AG20443 (cell line): ENCODE measurements around the gene PLPPR1.

Experiments
- DNase-seq: peaks from one replicate; pipeline ENCODE4 v3.0.0; 2012; ENCODE audit warnings: low spot score, mixed read lengths

PLPPR1 gene

DNA sequence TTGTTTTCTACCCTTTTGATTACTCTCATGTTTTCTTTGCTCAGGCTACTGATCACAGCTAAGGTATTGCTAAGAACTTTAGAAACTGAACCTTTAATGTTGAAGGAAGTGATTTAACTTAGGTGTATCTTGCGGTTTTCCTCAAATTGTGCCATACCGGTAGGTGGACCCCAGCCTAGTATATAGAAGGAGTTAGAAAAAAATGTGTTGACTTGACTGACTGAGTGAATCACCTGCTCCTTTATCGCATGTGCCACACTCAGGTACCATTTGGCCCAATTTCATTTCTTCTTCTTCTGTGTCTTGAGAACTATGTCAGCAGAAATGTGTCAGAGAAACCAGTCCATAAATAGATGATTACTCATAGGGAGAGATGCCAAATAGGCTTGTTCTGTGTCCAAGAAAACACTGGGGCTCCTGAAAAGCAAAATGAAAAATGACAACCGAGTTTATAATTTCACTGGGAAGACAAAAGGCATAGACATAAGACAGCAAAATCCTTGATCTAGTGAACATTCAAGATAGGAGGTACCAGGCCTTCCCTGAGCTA lies 19.4 kb downstream of the PLPPR1 start:
- no peak for DNase-seq

GRCh38 chr9:101050650-101051049 lies 22.1 kb downstream of the PLPPR1 start:
- DNase-seq, result no peak

DNA sequence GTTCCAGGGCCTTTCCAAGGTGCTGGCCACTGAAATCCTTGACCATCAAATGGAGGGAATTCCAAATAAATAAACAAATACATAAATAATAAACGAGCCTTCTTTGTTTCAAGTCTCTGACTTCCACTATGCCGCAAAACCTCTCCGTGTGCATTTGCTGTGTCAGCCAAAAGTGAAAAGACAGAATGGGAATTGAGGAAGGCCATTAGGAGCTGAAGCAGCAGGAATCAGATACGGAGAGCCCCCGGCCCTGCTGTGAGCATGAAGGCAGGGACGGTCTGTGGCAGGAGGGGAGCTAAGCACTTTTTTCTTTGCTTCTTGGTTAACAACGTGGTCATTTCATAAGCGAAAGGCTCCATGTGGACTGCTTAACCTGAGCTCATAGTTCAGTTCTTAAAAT lies 26.1 kb downstream of the PLPPR1 start:
- DNase-seq, result no peak

GRCh38 chr9:101055516-101055915 lies 27.0 kb downstream of the PLPPR1 start:
- DNase-seq, result no peak

DNA sequence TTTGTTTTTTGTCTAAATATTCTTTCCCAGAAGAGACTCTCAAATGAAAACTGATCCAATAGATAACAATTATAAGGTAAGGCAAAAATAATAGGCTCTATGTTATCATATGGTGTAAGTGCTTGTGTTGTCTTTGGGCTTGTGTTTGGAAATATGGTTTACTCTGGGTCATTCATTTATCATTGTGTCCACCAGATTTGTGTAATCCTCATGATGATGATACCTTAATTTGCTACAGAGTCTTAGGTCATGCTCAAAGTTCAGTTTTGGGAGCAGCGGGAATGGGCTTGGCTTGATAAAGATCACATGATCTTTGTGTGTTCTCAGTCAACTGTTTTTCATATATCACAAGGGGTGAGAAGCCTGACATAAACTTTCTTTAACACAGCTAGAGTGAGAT lies 34.2 kb downstream of the PLPPR1 start:
- DNase-seq, result no peak

- DNase-seq, result no peak
Measured at GRCh38 chr9:101063192-101063591, 34.7 kb downstream of the PLPPR1 start.

- no peak for DNase-seq
Measured at GRCh38 chr9:101064206-101064605, 35.7 kb downstream of the PLPPR1 start.

GRCh38 chr9:101065930-101066329 lies 37.4 kb downstream of the PLPPR1 start:
- no peak for DNase-seq

GRCh38 chr9:101068696-101069095 lies 40.2 kb downstream of the PLPPR1 start:
- no peak for DNase-seq

- DNase-seq, result no peak
Measured at GRCh38 chr9:101072259-101072658, 43.7 kb downstream of the PLPPR1 start.

DNA sequence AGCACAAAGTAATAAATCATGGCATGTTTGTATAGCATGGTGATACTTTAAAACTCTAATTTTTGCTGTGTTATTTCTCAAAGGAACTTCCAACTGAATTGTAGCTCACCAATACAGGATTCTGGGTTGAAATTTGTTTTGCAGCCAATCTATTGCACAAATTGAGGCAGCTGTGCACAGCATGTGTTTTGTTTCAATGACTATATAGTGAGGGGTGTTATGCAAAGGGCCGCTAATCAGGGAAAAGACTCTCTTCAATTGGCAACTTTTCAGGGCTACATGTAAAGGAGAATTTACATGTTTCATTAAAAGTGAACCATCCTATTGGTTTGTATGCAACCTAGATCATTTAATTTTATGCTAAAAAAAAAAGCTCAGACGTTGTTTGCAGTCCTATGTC lies 44.6 kb downstream of the PLPPR1 start:
- no peak for DNase-seq

DNA sequence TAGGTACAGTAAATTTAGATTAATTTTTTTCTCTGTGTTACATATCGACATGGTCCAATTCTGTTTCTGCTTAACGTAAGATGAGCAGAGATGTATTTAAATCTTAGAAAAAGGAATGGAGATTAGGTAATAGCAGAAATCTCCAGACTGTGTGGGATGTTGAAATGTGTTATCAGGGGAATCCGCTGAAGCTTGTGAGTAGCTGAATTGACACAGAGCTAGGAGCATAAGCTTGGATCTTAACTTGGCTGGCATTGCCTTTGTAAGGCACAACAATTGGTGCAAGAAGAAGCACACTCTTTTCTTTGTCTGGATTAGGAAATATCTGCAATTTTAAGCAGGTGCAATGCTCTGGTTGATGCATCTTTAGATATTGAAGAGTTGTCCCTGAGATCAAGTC lies 53.1 kb downstream of the PLPPR1 start:
- no peak for DNase-seq

DNA sequence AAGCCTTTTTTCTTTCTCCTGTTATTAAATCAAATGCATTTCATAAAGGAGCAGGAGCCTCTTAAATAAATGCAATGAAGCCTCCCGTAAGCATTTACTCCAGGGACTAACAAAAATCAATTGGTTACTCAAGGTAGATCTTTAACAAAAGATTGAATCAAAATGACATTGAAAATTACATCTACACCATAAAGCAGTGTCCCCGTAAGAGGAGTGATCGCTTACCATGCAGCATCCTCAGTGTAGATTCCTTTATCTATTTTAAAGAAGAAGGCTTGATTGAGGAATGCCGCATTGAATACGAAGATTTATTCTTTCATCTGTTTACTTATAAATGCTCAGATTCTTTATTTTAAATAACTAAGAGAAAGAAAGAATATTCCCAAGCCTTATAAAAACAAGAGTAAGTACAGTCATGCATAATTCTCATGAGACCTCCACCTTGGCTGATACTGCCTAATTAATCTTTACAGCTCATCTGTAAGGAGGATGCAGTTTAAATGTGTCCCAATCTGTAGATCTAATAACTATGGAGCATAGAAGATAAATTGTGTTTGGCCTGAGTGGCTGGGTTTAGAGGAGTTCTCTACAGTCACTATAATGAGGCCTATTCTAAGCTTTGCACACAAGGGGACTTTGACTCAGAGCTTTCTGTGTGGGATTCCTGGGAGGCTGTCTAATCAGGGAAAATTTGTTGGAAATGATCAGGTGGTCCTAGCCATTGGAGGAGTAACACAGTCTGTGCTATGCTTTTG lies 55.1 kb downstream of the PLPPR1 start:
- no peak for DNase-seq

DNA sequence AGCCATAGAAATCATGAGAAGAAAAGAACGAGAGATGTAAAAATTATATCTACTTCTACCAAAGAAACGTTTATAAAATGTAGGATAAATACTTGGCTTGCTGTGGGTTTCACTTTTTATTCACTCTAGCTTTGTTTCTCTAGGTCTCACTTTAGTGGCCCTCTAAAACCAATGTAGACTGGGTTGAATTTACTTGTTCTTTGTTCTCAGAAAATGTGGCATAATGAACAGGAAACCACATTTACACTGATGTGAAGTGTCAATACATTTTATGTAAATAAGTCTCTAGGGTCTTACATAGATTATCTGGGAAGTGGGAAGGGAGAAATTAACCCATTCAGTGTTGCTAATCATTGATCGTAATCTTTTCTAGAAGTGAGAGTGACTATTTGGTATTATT lies 58.9 kb downstream of the PLPPR1 start:
- no peak for DNase-seq

GRCh38 chr9:101092922-101093321 lies 64.4 kb downstream of the PLPPR1 start:
- DNase-seq, result no peak

GRCh38 chr9:101093620-101094019 lies 65.1 kb downstream of the PLPPR1 start:
- no peak for DNase-seq

GRCh38 chr9:101094686-101095085 lies 66.2 kb downstream of the PLPPR1 start:
- DNase-seq, result no peak

- no peak for DNase-seq
Measured at GRCh38 chr9:101097210-101097609, 68.7 kb downstream of the PLPPR1 start.

DNA sequence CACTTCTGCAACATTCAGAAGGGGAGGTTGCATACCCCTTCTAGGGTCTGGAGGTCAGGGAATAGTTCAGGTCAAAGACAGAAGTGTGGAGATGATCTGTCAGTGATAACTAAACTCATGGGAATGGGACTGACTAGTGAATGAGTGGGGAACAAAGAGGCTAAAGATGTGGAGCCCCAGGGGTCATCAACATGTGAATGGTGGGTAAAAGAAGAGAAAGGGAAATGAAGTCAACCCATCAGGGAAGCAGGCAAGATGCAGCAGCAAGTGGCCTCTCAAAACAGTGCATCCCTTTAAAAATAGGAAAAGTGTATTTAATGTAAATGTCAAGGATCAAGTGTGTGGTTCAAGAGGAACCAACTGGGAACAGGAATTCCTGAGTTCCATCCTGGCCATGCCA lies 69.9 kb downstream of the PLPPR1 start:
- no peak for DNase-seq

DNA sequence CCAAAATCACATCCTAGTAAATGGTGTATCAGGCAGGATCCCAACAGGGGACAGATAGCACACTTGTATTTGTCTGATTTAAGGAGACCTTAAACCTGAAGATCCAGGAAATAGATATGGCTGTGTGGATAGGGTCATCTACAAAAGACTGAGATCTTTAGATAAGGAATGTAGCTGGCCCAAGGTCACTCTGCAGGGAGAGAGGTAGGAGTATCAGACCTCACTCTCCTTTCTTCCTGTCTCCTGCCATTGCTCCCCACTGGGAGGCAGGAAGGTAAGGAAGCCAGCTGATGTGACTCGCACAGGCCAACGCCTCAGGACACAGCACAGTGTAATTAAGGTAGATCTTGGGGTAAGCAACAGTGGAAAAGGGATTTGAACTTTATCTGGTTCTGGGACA lies 85.8 kb downstream of the PLPPR1 start:
- no peak for DNase-seq

GRCh38 chr9:101115102-101115501 lies 86.6 kb downstream of the PLPPR1 start:
- no peak for DNase-seq

DNA sequence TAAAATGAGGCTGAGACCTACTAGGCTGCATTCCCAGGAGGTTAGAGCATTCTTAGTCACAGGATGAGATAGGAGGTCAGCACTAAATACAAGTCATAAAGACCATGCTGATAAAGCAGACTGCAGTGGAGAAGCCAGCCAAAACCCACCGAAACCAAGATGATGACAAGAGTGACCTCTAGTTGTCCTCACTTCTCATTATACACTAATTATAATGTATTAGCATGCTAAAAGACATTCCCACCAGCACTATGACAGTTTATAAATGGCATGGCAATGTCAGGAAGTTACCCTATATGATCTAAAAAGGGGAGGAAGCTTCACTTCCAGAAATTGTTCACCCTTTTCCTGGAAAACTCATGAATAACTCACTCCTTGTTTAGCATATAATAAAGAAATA lies 88.6 kb downstream of the PLPPR1 start:
- no peak for DNase-seq

GRCh38 chr9:101119206-101119819 lies 90.8 kb downstream of the PLPPR1 start:
- peak; percentile 55 for DNase-seq
